ENCODE data around the gene PHETA1.

PHETA1 gene

GRCh38 chr12:111319600-111320257 lies 49.2 kb downstream of the PHETA1 start:
- no peak for DNase-seq

DNA sequence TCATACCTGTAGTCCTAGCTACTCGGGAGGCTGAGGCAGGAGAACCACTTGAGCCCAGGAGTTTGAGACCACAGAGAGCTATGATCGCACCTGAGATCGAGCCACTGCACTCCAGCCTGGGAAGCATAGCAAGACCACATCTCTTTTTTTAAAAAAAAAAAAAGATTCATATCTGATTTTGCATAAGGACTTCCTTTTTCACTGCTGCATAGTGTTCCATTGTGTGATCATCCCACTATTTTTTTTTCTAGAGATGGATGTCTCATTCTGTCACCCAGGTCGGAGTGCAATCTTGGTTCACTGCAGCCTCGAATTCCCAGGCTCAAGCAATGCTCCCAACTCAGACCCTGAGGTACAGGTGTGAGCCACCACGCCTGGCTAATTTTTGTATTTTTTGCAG lies 50.4 kb downstream of the PHETA1 start:
- no peak for DNase-seq

DNA sequence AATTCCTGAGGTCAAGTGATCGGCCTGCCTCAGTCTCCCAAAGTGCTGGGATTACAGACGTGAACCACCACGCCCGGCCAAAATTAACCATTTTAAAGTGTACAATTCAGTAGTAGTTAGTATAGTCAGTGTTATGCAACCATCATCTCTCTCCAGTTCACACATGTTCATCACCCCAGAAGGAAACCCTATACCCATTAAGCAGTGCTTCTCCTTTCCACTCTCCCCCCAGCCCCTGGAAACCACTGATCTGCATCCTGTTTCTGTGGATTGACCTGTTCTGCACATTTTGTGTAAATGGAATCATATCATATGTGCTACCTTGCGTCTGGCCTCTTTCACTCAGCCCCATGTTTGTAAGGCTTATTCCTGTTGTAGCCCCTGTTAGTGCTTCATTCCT lies 52.2 kb downstream of the PHETA1 start:
- no peak for DNase-seq

DNA sequence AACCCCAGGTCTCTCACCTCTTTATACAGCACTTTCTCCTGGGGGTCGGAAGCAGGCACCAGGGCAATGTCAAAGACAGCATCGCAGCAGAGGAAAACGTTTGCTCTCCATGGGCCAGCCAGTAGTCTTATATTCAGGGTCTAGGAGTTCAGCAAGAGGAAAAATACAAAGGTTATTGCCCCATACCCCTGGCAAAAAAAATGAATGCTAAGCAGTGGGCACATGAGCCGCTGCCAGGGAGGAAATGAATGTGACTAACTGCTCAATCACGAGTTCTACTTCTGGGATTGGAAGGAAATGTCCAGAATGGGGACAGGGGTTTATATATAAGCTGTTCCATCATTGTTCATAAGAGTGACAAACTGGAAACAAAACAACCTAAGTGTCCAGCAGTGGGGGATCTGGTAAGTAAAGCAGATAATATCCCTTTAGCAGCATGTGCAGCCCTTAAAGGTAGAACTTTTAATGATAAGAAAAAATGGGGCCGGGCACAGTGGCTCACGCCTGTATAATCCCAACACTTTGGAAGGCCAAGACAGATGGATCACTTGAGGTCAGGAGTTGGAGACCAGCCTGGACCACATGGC lies 53.8 kb downstream of the PHETA1 start:
- no peak for DNase-seq

DNA sequence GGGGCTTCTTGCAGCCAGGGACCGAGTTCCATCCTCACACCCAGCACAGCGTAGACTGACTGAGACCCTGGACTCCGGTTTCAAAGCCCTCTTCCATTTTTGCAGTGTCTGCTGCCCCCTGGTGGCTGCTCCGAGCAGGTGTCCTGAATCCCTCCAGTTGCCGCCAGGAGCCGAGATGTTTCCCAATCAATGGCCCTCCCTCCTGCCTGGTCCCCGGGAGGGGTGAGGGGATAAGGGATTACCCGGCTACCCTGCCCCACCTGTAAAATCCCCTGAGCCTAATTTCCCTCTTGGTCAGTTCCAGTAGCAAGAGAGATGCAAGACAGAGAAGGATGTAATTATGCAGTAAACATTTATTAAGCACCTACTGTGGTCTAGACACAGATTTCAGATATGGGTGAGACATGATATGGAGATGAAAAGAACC lies 55.0 kb downstream of the PHETA1 start:
- DNase-seq = no peak

DNA sequence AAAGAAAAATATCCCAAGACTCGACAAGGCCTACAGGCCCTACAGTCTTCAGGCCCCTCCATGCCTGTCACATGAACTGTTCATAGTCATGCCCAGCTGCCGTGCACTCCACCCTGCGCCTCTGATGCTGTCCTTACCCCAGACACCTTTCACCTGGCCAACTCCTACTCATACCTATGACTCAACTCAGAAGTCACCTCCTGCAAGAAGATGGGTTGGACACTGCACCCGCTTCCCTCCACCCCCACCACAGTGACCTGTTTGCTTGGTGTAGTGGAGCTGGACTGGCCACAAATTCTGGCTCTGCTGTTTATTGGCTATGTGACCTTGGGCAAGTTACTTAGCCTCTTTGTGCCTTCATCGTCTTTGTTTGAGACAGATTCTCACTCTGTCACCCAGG lies 56.2 kb downstream of the PHETA1 start:
- DNase-seq = no peak

DNA sequence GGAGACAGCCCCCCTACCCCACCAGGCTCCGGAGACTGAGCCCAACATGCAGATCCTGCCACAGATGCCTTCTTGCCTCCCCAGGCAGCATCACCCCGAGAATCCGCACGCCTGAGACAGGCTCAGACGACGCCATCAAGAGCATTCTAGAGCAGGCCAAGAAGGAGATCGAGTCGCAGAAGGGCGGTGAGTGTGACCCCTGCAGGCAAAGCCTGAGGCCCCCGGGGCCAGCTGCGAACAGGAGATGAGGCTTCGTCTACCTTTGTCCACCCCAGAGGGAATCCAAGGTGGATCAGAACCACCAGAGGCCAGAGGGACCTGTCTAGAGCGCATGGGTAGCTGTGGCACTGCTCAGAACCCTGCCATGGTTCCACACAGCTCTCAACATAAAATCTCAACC lies 56.9 kb downstream of the PHETA1 start:
- no peak for DNase-seq

GRCh38 chr12:111311011-111311410 lies 57.9 kb downstream of the PHETA1 start:
- no peak for DNase-seq
